ENCODE measurements around the gene TUBB4B.

Gene TUBB4B

GRCh38 chr9:137222190-137223077 is 18.7 kb upstream of the TUBB4B start, which contains the start of gene RNF208:
Gene RNF208 (minus strand): TSS chr9:137222240. CDS start chr9:137221212, 1,028 bp downstream.
- H3K4me3 ChIP-seq (replicated peaks; ENCODE audit: low read depth, low read length): peak within 1 kb of the TSS; percentile 48
- no peak for DNase-seq (ENCODE audit: low read depth)
- TF ChIP-seq CTCF (IDR thresholded peaks at IDR 0.05; ENCODE audit: low read length, missing control alignments): no peak

DNA sequence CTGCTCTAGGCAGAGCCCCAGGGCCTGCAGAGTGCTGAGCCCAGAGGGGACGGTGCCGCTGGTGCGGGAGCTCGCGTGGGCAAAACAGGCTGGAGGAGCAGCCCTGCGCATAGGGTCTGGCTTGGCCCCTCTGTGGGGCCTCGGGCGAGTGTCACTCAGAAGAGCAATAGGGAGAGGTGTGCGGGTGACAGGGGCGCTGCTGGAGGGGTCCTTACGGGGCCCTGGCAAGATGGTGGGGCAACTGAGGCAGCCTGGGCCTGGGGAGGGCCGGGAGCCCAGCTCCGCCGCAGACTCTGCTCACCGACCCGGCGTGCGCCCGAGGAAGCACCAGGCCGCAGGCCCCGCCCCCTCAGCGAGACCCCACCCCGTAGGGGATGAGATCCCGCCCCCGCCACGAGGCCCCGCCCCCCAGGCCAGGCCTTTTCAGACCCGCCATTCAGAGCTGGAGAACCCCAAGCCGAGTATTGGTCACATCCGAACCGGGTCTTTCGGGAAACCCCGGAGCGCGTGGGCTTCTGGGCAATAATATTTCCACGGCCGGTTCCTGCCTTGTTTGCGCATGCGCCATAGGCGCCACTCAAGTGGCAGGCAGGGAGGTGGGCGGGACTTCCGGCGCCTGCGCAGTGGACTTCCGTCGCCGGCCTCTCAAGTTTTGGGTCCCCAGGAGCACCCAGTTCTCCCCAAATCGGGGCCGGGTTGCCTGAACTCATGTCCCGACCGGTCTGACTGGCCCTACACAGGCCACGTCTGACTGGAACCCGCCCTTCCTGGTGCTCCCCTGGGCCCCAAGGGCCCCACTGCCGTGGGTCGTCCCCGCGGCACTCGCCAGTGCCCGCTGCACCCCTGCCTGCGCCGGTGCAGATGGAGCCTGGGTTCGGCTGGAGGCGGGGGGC is 17.8 kb upstream of the TUBB4B start:
- peak overlapping the region; percentile 84 for H3K4me3 ChIP-seq (replicated peaks; ENCODE audit: low read depth, low read length)
- DNase-seq (ENCODE audit: low read depth): peak; percentile 99
- no peak for TF ChIP-seq CTCF (IDR thresholded peaks at IDR 0.05; ENCODE audit: low read length, missing control alignments)

GRCh38 chr9:137224830-137225694 is 16.0 kb upstream of the TUBB4B start, which contains the start of gene CYSRT1:
Gene CYSRT1 (plus strand): TSS chr9:137225174. CDS start chr9:137225622, 448 bp downstream.
- no peak for DNase-seq (ENCODE audit: low read depth)
- peak within 1 kb of the TSS; percentile 84 for H3K4me3 ChIP-seq (replicated peaks; ENCODE audit: low read depth, low read length)
- no peak for TF ChIP-seq CTCF (IDR thresholded peaks at IDR 0.05; ENCODE audit: low read length, missing control alignments)

DNA sequence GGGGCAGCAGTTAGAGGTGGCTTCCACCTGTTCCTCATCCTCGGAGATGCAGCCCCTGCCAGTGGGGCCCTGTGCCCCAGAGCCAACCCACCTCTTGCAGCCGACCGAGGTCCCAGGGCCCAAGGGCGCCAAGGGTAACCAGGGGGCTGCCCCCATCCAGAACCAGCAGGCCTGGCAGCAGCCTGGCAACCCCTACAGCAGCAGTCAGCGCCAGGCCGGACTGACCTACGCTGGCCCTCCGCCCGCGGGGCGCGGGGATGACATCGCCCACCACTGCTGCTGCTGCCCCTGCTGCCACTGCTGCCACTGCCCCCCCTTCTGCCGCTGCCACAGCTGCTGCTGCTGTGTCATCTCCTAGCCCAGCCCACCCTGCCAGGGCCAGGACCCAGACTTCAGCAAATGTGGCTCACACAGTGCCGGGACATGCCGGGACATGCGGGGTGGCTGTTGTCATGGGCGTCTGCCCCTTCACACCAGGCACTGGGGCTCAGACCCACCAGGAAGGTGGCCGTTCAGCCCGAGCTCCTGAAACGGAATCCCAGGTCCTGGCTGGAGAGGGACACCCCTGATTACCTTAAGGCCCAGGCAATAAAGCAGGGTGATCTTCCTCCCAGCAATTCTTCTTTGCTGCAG is 15.3 kb upstream of the TUBB4B start:
- no peak for TF ChIP-seq CTCF (IDR thresholded peaks at IDR 0.05; ENCODE audit: low read length, missing control alignments)
- DNase-seq (ENCODE audit: low read depth): no peak
- no peak overlapping the region for H3K4me3 ChIP-seq (replicated peaks; ENCODE audit: low read depth, low read length)

DNA sequence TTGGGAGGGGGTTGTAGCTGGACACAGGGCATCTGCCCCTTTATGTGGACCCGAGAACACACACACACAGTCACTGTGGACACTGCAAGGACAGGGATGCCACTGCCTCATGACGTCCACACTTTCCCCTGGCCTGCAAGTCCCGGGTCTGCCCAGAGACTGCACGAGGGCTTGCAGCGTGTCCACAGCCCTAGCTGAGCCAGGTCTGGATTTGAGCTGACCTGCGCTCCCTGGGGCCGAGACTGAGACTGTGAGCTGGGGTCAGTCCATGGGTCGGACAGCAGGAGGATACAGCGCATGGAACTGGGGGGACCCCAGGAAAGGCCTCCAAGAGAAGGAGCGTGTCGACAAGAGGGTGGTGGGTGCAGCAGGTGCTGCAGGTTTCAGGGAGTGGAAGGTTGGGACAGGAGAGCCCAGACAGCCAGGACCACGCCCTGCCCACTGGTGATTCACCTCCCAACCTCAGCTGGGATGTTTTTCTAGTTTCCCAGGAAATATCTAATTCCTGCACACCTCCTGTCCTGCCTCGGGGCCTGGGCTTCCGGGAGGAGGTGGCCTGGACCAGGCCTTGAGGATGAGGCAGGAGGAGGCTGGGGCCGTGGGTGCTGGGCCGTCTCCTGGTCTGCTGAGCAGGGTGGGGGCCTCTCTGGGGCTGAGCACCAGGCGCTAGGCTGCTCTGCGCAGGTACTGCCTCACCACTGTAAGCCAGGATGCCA is 14.6 kb upstream of the TUBB4B start:
- no peak for TF ChIP-seq CTCF (IDR thresholded peaks at IDR 0.05; ENCODE audit: low read length, missing control alignments)
- DNase-seq (ENCODE audit: low read depth): no peak
- H3K4me3 ChIP-seq (replicated peaks; ENCODE audit: low read depth, low read length): no peak overlapping the region

All from fibroblast of pulmonary artery (primary cell).